Activated CD4-positive, alpha-beta T cell treated with anti-CD3 and anti-CD28 coated beads for 1 hour (primary cell): ENCODE measurements around the gene ZFP3.
"Not testable (repeated sequence)": the region's sequence is repeated elsewhere in the genome, so short reads cannot be mapped to it uniquely, and the experiment has no call there.

Source experiments
- DNase-seq: peaks from one replicate; pipeline ENCODE4 v3.0.0-alpha.2; 2020

Gene ZFP3

DNA sequence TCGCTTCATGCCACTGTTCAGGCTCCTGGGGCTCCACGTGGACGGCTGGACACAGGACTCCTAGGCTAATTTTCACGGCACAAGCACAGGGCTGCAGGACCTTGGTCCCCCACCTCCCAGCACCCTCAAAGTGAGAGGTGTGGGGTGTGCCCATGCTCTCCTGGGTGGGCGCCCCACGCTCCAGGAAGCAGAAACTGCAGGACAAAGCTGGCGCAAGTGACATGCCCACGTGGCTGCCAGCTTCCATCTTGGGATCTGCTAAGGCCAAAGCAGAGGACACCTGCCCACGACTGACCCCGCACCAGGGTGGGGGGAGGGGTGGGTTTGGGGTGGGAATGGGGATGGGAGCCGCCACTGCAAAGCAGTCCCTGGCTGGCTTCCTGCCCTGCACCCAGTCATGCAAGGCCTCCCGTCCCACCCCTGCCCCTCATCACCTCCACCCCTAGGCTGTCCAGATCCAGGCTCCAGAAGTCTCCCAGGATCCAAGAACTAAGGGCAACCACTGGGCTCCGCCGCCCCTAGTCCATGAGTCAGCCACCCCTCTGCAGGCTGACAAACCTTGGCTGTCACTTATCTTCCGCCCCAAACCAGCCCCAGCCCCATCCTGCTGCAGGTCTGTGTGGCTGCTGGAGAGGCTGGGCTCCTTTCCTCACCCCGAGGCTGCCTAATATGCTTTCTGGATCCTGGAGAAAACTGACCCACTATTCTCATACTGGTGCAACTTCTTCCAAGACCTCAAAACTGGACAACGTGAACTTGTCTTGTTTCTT lies 48.6 kb downstream of the ZFP3 start:
- no peak for DNase-seq

DNA sequence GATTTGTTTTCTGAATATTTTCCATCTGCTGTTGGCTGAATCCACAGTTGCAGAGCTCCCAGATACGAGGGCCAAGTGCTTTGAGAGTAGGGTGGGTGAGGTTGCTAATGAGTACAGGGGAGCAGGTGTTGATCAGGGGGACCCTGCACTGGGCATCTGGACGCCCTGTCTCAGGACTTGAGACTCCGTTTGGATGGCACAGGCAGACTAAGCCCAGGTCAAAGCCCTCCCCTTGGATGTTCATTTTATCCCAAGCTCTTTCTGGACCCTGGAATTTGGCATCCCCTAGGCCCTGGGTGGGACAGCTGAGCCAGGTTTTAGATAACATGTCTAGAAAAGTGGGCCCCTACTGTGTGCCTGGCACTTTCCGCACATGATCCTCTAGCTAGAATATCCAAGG lies 49.6 kb downstream of the ZFP3 start:
- DNase-seq: no peak

DNA sequence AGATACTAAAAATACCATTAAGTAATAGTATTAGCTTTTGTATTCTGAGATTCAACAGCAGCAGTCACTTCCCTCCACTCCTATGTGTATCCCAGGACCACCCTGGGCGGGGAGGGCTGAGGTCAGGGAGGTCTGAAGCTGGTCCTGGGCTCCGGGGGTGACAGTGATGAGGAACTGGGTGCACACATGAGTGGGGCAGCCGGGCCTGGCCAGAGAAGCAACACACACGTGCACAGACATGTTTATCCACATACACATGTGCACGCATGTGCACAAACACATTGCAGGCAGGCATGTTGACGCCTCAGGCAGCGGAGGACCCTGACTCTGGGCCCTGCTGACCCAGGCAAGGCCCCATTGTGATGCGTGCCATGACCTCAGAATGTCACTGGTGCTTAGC lies 50.1 kb downstream of the ZFP3 start:
- not testable (repeated sequence) for DNase-seq

DNA sequence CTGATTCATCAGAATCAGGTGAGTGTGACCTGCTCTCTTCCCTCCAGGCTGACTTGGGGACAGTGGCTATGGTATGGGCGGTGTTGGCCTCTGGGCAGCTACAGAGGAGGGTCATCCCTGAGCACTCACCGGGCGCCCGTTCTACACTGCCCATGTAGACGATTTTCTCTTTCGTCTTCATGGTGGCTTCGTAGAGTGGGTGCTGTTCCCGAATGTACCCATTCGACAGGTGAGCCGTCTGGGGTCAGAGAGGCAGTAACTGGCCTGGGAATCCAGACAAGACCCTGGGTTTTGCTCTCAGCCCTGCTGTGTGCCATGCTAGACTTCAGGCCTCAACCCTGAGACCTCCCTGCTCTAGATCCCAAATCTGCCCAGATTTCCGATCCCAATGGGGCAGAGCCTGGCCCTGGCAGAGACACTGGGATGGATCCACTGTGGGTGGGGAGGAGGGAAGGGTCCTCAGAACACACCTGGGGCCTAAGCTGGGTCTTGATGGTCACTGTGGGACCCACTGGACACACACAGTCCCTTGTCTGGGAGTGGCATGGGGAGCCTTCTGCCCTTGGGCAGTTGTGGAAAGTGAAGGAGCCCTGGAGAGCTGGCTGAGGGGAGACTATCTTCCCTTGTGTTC lies 50.8 kb downstream of the ZFP3 start:
- DNase-seq: no peak

DNA sequence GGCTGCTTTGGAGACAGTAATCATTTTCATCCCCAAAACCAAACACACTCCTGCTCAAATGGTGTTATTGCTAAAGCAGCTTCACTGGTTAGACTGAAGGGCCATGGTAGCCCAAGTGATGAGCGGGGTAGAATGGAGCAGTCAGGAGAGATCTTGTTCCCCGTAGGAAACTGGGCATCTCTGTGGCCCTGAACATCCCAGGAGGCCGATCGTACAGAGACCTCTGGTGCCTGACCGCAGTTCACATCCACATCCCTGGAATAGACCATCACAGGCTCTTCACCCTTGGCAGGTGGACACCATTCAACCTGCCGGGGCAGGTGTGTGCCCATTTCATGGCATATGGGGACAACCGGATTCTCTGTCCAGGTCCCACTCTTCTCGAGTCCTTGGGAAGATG lies 51.5 kb downstream of the ZFP3 start:
- DNase-seq: not testable (repeated sequence)

DNA sequence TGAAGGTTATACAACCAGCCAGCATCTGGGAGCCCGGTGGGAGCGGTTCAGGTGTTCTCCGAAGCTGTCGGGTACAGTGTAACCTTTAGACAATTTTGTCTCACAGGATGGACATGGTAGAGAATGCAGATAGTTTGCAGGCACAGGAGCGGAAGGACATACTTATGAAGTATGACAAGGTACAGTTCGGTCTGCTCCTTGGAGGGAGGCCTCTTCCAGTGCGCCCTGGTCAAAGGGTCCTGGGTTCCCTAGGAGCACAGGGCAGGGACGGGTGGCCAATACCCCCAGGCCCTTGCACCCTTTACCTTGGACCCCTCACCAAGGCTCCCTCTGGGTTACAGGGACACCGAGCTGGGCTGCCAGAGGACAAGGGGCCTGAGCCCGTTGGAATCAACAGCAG lies 52.0 kb downstream of the ZFP3 start:
- not testable (repeated sequence) for DNase-seq

DNA sequence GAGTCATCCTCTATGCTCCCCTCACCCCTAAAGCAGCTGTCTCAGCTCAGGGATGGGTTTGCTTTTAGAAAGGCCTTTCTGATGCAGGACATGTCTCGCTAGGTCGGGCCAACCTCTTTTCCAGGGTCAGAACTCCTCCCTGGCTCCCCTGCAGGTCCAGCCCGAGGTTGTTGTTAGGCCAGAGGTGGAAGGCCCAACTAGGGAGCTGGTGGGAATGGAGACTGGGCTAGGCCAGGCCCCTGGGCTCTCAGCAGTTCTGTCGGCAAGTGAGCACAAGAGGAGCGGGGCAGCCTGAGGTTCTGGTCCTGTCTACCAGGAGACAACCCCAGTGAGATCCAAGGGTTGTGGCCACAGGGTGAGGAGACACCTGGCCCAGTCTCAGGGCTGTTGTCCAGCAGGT lies 52.4 kb downstream of the ZFP3 start:
- DNase-seq: not testable (repeated sequence)

DNA sequence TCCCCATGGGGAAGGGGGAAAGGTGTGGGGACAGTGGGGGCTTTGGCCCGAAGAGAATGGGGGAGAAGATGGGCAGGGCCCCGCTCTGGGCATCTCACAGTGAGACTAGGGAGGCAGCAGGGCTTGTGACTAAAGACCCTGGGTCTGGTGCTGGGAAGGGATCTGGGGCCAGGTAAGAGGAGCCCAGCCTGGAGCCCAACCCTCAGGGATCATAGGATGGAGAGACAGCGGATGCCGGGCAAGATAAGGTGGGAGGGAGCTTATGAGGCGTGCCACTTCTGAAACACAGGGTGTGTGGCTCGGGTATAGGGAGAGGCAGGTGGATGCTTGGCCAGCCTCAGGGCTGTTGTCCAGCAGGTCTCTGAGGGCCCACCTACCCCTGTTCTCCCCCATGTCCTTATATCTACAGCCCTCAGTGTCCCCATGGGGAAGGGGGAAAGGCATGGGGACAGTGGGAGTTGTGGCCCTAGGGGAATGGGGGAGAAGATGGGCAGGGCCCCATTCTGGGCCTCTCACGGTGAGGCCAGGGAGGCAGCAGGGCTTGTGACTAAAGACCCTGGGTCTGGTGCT lies 53.0 kb downstream of the ZFP3 start:
- DNase-seq: no peak

DNA sequence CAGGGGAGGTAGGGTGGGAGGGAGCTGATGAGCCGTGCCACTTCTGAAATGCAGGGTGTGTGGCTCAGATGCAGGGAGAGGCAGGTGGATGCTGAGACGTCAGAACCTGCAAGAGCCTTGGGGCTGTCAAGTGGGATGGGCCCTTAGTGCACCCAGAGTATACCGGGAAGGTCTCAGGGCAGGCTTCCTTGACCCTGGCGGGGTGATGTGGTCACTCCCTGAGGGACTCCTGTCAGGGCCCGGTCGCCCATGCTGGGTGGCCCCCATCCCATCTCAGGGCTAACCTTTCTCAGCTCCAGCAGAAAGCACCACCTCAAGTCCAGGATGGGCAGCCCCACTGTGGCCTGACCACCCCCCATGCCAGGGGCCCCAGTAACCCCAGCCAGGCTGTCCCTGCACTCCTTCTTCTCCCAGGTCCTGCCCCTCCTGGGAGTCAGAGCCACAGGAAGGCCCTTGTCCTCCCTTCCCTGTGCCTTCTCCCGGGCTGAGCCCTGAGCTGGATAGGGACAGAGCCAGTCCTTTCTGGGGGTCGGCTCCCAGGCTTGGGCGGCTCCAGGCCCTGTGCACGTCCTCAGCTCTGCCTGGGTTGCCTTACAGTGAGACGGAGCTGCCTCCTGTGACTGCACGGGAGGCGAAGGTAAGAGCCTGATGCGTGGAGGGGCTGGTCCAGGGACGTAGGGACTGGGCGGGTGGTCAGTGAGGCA lies 53.7 kb downstream of the ZFP3 start:
- DNase-seq: not testable (repeated sequence)

DNA sequence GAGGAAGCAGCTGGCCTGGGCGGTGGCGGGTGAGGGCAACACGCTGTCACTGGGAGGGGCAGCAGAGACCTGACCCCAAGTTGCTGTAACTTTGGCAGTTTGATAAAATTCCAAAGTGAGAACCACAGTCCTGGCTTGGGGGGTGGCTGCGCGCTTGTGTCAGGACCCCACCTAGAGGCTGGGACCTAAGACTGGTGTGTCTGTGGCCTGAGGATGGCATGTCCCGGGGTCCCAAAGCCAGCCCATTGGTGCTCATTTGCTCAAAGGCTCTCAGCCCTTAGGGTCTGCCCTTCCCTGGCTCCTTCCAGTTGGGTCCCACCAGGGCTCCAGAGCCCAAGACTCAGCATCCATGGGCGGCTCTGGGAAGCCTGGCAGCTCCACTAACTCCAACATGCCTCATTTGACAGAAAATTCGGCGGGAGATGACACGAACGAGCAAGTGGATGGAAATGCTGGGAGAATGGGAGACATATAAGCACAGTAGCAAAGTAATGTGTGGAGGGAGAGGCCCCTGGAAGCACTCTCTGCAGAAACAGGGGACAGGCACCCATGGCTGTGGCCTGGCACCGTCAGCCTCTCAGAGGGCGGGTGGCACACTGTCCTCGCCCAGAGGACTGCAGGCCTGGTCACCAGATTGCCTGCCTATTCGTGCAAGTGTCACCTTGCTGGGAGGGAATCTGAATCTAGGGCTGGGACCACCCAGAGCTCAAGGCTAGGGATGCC lies 54.4 kb downstream of the ZFP3 start:
- not testable (repeated sequence) for DNase-seq

DNA sequence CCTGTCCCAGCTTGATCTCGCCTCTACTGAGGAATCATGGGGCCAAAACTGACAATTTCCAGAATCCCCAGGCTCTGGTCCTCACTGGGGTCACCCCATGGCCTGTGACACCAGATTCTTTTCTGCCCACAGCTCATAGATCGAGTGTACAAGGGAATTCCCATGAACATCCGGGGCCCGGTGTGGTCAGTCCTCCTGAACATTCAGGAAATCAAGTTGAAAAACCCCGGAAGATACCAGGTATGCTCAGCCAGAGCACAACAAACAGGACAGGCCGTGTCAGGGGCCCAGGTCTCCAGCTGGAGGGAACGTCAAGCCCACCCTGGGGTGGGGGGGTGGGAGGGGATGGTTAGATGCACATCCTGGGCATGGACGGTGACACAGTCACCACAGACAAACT lies 55.0 kb downstream of the ZFP3 start:
- DNase-seq: no peak

DNA sequence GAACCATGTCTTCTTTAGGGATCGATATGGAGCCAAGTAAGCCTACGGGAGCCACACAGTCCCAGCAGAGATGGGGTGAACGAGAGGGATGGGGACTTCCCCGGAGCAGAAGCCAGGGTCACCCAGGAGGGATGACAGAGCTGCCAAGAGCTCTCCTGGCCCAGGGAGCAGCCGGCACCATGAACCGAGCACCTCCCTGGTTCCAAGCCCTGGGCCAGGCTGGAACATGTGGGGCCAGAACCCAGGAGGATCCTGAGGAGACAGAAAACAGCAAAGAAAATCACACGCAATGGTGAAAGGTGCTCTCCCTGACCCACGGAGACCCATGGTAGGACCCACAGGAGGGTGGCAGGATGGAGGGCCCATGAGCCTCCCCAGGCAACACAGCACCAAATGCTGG lies 55.7 kb downstream of the ZFP3 start:
- not testable (repeated sequence) for DNase-seq

DNA sequence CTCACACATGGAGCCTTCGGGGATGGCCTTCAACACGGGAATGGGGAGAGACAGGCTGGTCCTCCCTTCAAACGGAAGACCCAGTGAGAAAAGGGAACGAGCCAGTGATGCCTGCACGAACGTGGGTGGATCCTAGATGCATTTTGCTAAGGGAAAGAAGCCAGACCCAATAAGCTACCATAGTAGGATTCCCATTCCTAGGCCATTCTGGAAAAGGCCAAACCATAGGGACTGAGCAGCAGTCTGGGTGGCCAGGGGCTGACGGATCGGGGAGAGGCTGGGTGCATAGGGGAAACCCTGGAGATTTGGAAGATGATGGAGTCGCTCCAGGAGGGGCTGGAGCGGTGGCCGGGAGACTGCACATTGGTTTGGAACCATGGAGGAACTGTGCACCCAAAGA lies 56.3 kb downstream of the ZFP3 start:
- DNase-seq: not testable (repeated sequence)

DNA sequence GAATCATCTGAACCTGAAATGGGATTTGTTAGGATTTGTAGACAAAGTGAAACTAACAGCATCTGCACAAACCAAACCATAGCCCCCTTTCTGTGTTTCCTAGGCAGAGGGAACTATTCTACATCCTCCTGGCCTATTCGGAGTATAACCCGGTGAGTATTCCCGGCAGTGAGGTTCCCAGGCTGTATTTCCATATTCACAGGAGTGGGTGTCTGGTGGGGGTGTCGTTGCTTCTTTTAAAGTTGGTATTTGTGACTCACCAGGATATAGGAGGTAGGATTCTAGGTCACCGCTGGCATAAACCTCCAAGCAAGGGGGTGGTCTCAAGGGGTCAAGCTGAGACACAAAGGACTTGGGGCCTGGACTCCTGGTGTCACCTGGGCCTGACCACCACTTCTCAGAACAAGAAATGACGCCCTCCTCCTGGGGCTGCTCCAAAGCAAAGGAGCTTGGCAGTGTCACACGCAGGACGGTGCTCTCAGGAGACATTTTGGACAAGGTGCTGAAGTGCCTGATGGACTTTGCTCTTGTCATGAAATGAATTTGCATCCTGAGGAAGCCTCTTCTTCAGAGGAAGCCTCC lies 57.0 kb downstream of the ZFP3 start:
- not testable (repeated sequence) for DNase-seq

DNA sequence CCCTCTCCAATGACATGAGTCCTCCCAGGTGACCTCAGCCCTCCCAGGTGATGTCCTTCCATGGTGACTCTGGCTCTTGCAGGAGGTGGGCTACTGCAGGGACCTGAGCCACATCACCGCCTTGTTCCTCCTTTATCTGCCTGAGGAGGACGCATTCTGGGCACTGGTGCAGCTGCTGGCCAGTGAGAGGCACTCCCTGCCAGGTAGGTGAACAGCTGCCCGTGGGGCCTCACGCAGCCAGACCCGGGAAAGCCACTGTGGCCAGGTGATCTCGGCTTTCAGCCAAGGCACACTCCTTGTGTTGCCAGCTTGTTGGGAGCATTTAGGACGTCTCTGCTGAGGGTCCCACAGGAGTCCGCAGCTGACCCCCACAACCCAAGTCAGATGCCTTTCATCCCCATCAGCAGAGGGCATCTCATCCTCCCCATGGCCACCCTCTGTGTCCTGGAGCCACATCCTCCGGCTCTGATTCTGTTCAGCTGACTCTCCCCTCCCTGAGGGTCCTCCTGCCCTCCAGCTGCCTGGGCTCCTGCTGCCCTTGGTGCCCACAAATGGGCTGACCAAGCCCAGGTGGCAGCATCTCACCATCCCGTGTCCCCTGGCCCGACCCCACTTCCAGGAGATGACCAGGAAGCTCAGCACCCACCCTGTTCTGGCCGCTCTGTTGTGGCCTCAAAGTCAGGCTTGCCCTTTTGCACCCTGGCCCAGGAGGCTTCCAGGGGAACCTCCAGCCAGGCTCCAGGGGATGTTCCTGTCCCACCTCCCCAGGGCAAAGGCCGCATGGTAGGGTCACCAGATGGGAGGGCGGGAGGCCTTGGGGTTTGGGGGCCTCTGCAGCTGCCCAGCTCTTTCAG lies 57.7 kb downstream of the ZFP3 start:
- no peak for DNase-seq

DNA sequence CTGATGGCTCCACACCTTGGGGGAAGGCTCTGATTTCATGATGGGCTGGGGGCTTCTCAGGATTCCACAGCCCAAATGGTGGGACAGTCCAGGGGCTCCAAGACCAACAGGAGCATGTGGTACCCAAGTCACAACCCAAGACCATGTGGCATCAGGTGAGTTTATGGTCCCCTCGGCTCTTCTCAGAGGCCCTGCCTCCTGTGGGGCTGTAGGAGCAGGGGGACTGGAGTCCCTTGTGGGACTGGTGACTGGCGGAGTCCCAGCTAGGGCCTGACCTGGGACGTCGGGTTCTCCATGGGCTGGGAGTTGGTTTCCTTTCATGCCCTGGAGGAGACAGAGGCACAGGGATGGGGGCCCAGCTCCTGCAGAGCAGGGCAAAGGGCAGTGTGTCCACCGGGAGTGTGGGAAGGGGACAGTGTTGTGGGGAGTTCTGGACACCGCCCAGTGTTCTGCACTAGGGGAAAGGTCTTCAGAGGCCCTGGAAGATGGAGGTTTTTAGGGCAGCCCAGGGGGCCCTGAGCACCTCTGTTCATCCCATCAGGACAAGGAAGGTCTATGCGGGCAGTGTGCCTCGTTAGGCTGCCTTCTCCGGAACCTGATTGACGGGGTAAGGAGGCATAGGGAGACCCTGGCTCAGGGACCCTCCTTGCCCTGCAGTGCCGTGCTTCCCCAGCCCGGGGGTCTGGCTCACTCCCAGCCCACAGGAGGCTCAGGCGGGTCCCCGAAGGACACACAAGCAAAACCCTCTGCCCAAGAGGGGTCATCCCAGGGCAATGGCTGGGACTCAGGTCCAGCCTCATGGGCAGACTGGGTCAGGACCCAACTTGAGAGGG lies 58.5 kb downstream of the ZFP3 start:
- not testable (repeated sequence) for DNase-seq

DNA sequence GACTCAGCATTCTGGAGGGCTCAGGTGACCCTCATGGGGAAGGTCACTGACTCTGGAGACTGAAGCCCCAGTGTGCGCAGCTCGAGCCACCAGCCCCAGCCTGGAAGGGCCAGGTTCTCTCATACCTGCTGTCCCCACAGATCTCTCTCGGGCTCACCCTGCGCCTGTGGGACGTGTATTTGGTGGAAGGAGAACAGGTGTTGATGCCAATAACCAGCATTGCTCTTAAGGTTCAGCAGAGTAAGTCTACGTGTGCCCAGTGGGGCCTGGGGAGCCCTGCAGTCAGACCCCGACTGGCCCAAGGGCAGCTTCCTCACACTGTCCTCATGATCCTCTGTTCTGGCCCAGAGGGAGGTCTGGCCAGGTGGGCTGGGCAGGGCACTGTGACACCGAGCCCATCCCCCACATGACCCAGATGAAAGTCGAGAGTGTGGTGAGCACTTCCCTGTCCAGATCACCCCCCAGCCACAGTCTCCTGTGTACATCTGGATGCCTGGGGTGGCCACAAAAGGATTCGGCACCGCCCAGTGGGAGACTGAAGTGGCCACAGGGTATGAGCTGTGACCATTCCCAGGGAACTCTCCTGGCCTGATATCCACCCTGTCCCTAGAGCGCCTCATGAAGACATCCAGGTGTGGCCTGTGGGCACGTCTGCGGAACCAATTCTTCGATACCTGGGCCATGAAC lies 59.4 kb downstream of the ZFP3 start:
- DNase-seq: not testable (repeated sequence)

DNA sequence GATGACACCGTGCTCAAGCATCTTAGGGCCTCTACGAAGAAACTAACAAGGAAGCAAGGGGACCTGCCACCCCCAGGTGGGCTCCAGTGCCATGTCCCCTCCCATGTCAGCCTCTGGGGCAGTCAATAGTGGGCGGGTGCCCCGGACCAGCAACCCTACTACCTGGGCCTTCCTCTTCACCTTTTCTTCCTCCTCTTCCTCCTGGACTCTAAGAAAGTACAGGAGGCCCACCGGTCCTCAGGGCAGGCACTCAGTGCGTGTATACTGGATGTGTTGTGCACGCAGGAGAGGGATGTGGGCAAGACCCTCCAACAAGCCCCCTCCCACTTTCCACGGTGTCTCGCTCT lies 59.9 kb downstream of the ZFP3 start:
- not testable (repeated sequence) for DNase-seq

DNA sequence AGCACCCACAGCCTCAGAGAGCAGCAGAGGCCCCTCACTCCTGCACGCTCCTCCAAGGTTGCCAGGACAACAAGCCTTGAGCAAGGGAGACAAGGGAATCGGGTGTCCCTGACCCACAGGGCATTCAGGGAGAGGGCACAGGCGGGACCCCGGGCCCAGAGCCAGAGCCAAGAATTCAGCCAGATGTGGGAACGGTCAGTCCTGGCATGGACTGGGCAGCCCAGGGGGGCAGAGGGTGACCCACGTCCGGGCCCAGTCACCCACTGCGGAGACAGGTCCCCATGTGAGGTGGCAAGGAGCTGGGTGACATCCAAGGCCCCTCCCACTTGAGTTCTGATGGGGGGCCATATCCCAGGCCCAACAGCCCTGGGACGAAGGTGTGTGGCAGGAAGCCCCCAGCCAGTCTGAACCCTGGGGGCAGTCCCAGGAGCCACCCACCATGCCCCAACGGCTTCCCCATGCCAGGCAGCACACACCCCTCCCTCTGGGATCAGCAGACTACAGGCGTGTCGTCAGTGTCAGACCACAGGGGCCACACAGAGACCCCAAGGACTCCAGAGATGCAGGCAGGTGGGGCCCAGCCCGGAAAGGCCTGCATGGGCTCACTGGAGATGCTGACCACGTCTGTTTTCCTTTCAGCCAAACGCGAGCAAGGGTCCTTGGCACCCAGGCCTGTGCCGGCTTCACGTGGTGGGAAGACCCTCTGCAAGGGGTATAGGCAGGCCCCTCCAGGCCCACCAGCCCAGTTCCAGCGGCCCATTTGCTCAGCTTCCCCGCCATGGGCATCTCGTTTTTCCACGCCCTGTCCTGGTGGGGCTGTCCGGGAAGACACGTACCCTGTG lies 60.6 kb downstream of the ZFP3 start:
- no peak for DNase-seq
